Mammary microvascular endothelial cell (primary cell): ENCODE results near the gene PPARGC1A. TPM values are rescaled to one million over a fixed set of nuclear protein-coding genes. Genes with fewer than 3 reads are reported as not detected.

ENCODE experiments used
- total RNA-seq: library from RNA; depleted of rRNA; stranded (reverse); fragments of >200 nt; gene quantifications from 2 replicates; pipeline ENCODE4 v1.2.3, GENCODE V29; 2015

Gene PPARGC1A, protein sequence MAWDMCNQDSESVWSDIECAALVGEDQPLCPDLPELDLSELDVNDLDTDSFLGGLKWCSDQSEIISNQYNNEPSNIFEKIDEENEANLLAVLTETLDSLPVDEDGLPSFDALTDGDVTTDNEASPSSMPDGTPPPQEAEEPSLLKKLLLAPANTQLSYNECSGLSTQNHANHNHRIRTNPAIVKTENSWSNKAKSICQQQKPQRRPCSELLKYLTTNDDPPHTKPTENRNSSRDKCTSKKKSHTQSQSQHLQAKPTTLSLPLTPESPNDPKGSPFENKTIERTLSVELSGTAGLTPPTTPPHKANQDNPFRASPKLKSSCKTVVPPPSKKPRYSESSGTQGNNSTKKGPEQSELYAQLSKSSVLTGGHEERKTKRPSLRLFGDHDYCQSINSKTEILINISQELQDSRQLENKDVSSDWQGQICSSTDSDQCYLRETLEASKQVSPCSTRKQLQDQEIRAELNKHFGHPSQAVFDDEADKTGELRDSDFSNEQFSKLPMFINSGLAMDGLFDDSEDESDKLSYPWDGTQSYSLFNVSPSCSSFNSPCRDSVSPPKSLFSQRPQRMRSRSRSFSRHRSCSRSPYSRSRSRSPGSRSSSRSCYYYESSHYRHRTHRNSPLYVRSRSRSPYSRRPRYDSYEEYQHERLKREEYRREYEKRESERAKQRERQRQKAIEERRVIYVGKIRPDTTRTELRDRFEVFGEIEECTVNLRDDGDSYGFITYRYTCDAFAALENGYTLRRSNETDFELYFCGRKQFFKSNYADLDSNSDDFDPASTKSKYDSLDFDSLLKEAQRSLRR
- total RNA-seq: not detected in 2 replicates

GRCh38 chr4:23889814-23890341 lies at the start of gene PPARGC1A:
PPARGC1A (minus strand) TSS chr4:23890047; CDS start chr4:23889957, 90 bp downstream.

